GM21367 (cell line): ENCODE measurements around the gene ARHGEF37.

Experiments
- ATAC-seq: cut with Tn5 transposase; IDR thresholded peaks from one replicate; pipeline ENCODE4 v1.9.1; 2021; ENCODE audit not compliant: unreplicated experiment

The ARHGEF37 gene

DNA sequence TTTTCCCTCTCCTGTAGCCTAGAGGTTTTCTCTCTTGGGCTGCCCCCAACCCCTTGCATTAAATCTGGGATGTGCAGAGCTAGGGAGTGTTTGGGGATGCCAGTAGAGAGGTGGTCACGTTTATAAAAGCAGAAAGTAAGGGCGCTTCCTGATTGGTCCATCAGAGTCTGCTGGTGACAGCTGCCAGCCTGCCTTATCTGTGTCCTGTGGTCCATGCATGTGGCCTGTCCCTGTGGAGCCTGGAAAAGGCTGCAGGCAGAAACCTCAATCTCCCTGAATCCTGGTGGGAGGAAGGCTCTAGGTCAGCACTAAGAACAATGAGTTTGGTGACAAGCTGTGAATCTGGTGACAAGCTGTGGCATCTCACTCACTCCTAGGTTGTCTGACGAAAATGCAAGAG is 42.2 kb downstream of the ARHGEF37 start:
- no peak for ATAC-seq

DNA sequence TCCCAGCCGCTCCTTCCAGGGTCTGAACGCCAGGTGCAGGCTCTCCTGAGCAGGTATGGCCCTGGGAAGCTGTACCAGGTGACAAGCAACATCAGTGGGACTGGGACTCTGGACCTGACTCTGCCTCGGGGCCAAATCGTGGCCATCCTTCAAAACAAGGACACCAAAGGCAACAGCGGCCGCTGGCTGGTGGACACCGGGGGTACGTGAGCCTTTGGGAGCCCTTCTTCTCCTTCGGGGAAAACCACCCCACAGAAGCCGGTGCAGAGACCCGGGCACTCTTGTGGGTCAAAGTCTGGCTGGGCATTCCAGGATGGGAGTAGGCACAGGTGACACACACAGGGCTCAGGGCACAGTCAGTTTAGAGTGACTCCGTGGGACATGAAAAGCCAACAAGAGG is 45.8 kb downstream of the ARHGEF37 start:
- ATAC-seq = no peak

DNA sequence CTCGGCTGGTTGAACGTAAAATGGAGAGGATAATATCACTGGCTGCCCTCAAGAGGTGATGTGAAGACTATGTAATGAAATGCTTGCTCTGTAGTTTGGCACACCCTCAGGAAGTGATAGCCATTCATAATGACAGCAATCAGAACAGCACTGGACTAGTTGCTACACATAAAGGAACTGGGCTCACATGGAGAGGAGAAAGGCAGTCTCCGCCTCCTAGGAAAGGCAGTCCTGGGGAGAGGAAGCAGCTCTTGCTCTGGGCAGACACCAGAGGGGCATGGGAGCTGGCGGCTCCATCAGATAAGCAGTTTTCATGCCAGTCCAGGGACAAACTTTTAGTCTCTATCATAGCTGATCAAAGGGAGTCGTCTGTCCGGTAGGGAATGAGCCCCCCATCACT is 46.9 kb downstream of the ARHGEF37 start:
- ATAC-seq = no peak

DNA sequence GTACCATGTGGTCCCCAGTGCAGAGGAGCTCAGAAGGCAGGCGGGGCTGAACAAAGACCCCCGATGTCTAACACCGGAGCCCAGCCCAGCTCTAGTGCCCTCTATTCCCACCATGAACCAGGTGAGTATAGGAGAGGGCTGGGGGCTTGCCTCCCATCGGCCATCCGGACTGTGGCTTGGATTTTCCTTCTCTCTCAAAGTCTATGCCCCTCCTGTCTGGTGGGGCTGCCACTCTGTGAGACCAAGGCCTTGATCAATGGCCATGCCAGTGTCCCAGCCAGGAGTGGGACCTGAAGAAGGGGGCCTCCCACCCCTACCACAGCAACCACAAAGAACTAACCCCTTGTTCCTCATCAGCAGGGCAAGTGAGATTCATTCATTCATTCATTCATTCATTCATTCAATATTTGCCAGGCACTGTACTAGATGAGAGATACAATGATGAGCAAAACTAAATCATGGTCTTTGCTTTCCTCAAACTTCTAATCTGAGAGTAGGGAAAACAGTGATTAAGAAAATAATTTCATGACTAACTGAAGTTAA is 47.6 kb downstream of the ARHGEF37 start:
- ATAC-seq = no peak

DNA sequence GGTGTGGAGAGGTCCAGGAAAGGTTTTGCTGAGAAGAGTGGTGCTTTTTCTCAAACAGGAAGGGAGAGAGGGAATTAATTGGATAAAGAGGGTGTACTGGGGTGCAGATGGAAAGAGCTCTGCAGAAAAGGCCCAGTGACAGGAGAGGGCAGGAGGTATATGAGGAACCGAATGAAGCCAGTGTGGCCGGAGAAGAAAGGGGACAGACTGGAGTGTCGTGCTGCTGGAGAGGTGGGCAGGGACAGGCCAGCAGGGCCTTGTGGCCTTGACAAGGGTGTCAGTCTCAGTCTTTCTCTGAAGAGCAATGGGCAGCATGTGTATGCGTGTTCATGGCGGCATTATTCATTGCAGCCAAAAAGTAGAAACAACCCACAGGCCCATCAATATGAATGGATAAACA is 48.1 kb downstream of the ARHGEF37 start:
- ATAC-seq = no peak

DNA sequence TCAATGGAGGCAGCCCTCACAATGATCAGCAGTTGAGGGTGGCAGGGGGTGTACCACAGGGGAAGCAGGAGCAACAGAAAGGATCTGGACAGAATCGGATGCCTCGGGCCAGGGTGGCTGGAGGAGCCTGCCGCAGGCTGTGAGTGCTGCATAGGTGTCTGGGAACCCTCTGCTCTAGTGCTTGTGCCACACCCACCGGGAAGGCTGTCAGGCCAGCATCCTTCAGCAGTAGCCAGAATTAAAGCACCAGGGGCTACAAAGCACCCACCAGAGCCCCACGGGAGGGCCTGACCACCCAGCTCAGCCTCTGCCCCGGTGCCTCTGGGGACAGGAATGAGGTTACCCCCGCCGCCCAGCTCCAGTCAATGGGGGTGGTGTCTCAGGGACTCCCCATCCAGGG is 49.0 kb downstream of the ARHGEF37 start:
- no peak for ATAC-seq

DNA sequence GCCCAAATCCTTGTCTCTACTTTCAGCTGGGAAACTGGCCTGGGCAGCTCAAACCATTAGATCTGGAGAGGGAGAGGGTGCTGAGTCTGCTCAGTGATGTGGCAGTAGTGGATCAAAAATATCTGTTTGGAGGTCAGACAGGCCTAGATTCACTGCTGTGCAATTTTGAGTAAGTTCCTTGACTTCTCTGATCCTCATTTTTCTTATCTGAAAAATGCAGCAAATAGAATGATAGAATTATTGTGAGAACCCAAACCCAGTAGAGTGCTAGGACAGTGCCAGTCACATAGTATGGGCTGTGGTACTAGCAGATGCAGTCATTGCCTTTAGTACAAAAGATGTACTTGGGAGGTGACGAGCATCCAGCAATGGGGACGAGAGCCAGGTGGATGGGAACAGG is 50.2 kb downstream of the ARHGEF37 start:
- ATAC-seq = no peak

DNA sequence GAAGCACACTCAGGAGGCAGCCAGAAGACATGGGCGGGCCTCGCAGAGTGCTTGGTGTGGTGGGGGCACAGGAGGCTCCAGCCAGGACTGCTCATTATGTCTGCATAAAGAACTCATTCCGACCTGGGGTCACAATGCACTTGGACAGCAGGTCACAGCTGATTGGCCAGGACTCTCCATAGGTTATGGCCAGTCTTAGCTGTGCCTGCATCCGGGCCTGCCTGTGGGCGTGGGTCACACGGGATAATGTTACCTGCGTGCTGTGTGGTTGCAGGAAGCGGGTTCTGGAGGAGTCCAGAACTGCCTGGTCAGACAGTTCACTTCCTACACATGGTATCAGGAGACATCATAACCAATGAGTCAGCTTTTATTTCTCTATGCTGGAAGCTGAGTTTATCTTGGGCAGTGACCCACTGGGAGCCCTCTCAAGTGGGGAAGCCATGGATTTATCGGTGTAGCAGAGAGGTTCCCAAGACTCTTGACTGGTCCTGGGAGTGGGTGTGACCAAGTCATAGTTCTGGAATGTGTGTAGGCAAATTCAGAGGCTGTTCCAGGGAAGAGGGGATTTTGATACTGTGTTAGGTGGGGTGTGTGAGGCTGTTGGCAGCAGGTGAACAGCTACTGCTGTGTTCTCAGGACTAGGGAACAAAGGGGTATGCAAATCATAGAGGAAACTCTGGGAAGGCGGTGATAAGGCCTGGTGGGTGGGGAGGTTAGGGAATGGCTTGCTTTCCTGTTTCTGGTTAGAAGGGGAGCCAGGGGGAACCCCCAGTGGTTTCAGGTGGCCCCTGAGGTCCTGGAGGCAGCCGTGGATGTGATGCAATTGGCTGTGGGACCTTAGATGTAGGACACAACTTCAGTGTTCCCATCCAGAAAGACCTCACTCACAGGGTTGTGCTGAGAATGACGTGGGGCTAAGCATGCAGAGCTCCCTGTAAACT is 51.3 kb downstream of the ARHGEF37 start:
- no peak for ATAC-seq

DNA sequence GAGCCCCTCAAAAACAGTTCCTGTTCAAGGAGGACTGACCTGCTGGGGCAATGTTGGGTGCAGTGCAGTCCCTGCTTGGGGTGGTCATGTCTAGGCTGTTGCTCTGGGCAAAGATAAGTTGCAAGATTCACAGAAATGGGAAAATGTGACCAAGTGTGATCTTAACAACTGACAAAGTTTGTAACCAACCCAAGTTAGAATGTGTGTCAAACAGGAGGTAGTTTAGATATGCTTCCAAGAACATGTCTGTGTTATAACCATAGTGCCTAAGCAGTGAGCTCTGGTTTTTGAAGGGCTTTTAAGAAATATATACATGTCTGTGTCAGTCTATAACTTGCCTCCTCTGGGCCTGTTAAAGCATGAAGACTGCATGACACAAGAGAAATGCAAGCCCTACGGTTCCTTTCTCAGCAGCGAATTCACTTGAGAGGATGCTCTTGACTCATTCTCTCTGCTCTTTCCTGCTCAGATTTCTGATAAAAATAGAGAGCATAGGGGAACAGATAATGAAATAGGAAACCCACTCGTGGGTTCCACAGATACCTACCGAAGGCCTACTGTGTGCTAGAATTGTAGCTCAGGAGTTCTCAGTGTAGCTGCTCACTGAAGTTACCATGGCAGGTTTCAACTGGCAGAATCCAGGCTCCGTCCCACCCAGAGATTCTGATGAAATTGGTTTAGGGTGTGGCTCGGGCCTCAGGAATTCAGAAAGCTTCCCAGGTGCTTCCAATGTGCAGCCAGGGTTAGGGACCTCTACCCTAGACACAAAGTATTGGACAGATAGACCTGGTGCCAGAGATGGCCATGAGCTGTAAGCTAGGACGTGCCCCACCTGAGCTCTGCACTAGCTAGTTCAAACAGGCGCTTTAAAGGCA is 52.4 kb downstream of the ARHGEF37 start:
- ATAC-seq = no peak

DNA sequence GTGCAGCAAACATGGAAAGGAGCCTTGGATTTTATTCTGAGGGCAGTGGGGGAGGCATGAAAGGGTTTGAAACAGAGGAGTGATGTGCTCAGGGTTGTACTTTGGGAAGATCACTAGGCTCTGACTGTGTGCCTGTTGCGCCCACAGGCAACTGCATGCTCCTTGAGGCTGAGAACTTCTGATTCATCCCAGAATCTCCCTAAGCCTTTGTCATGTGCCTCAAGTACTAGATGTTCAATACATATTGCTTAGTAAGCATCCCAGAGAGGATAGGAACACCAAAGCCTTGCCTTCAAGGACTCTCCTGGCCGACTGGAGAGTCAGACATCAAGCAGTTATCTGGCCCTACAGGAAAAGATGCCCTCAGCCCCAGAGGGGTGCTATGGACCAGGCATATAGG is 54.1 kb downstream of the ARHGEF37 start:
- ATAC-seq = no peak

DNA sequence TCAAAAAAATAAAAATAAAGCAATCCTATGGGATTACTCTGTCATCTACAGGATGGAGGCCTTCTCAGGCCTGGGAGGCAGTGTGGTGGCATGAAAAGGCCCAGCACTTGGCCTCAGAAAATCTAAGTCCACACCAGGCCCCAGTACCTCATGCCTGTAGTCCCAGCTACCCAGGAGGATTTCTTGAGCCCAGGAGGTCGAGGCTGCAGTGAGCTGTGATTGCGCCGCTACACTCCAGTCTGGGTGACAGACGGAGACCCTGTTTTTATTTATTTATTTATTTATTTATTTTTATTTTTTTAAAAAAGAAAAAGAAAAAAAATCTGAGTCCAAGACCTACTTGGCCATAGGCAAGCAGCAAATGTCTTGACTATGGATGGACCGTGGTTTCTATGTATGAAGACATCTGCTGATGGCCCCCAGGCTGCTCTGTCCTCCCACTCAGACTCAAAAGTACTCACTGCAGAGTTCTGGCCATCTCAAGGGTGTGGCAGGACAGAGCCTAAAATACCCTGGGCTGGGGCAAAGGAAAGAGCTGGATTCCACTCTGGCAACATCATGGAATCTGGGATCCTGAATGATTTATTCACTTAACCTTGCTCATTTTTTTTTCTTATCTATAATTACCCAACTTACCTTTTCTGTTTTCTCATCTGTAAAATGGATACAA is 55.0 kb downstream of the ARHGEF37 start:
- ATAC-seq = no peak

DNA sequence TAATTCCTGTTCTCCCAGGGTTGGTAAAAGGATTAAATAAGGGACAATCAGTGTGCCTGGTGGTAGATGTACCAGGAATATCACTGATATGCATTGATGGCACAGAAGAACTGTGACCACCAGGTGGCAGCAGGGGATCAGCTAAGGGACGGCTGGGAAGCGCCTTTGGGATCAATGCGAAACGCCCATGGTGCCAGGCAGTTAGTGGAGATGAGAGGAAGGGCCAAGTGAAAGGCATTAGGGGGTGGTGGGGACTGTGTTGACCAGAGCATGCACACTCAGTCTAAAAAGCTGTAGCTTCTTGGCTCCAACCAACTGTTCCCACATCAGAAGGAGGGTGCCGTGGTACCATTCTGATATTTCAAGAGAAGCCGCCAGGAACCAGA is 55.6 kb downstream of the ARHGEF37 start:
- no peak for ATAC-seq

DNA sequence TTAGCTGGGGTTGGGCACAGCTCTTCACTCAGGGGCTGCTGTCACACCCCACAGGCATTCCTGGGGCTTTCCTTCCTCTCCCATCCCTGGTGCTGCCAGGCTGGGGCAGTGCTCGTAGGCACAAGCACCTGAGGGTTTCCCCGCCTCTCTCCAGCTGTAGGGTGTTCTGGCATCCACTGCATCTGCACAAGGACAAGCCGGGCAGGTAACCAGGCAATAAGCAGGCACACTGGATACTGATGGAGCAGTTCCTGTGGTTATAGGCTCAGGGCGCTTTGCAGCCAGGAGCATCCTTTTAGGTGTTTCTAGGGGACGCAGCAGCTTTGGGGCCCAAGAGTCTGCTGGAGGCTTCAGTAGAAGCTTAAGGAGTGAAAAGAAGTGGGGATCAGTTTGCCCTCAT is 56.8 kb downstream of the ARHGEF37 start:
- ATAC-seq = no peak

DNA sequence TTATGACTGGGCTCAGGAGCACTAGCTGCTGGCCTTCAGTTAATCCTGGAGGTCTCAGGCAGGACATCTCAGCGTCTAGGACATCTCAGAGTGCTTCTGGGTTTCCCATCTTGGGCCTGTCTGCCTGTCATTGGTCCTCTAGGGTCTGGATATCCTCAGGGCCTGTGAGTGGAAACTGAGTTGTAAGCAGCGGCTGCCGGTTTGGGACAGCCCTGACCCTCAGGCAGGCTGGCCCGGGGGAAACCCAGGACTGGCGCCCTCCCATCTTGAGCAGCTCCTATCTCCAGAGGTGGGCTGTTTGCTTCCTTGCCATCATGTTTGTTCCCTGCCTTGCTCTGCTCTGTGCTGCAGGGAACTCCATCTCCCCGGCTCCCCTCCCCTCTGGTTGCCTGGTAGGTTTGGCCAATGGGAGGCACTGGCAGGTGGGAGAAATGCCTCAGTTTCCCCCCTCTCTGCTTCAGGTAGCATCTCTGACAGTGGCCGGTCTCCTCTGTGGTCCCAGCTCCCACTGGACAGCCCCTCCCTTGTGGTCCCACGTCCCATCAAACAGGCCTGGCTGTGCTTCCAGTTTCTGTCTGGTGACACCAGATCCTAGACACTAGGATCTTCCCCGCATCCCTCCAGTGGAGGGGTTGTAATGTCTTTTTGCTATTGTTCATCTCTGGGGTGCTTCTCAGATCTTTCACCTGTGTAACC is 57.4 kb downstream of the ARHGEF37 start:
- no peak for ATAC-seq

DNA sequence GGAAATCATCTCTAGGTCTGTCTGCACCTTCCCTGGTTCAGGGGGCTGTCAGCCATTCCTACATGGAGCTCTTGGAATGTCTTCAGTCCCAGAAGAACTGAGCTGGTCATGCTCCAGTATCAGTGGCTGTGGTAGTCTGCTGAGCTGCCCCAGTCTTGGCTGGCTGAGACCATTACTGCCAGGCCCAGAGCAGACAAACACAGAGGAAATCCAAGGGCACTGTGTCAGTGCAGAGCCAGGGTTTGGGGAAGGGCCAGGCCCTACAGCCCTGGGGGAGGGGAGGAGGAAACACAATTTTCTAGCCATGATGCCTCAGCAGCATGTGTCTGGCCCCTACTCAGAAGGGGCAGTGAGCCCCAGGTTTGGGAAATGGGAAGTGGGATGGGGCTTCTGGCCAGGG is 58.4 kb downstream of the ARHGEF37 start:
- ATAC-seq = no peak

DNA sequence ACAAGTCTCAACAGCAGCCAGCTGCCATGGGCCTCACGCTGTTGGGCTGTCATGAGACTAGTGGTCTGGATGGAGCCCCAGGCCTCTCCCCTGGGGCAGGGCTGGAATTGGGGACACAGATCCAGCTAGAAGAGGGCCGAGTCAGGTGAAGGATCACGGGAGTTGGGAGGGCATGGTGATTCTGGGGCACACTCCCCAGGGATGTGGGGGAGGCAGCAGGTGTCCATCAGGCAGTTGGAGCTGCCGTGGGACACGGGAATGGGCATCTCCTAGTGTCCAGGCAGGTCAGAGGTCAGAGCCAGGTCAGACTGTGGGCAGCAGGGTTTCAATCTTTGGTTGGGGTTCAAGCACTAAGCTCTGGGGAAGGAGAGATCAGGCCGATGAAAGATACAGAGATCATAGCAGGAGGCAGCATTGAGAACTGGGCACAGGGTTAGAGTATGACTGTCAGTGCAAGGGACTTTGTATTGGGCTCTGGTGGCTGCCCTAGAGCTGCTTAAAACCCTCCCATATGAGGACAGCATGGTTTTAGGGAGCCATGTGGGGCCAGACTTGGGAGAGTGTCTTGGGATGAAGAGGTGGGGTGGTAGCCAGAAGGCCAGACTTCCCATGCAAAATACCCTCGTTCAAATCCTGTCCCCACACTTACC is 59.2 kb downstream of the ARHGEF37 start:
- ATAC-seq = no peak

DNA sequence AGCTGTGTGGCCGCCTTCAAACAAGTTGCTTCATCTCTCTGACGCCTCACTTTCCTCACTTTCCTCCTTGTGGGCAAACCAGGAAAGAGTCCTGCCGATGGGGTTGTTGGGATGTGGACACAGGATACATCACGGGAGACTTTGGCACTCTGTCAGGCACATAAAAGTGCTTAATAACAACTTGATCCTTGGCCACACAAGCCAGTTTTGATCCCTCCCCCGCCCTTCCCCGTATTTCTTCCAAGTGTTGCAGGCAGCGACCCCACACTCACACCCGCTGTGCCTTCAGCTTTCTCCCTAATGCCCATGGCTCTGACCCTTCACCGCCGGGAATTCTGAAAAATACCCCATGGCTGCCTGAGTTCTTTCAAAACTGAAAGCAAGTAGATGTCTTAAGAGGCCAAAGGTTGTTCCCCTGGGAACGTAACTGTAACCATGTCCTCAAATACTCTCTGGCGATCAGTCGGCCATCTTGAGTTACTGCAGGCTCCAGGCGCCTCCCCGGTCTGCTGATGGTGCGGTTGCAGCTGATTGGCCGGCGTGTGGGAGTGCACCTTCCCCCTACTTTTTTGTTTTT is 59.8 kb downstream of the ARHGEF37 start:
- ATAC-seq = no peak

DNA sequence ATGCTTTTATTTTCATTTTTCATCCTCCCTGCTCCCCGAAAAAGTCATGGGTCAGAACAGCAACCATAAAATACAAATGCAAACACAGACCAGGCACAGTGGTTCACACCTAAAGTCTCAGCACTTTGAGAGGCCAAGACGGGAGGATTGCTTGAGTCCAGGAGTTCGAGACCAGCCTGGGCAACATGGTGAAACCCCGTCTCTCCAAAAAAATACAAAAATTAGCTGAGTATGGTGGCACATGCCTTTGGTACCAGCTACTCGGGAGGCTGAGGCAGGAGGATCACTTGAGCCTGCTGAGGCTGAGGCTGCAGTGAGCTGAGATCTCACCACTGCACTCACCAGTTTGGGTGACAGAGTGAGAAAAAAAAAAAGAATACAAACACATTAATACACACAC is 60.3 kb downstream of the ARHGEF37 start:
- ATAC-seq = no peak

DNA sequence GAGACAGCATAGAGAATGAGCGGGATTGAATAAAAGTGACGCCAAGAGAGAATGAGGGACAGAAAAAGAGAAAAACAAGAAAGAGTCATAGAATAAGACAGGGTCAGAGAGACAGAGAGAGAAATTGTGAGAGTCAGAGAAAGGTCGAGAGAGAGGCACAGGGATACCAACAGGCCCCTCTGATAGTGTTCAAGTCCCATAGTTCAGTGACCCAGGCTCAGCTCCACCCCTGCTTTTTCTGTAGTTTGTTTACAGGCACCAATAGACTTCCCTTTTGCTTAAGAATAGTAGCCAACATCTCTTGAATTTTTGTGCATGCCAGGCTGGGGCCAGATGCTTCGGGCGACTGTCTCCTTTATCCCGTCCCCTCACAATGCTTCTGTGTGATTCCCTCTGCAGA is 62.5 kb downstream of the ARHGEF37 start:
- no peak for ATAC-seq

DNA sequence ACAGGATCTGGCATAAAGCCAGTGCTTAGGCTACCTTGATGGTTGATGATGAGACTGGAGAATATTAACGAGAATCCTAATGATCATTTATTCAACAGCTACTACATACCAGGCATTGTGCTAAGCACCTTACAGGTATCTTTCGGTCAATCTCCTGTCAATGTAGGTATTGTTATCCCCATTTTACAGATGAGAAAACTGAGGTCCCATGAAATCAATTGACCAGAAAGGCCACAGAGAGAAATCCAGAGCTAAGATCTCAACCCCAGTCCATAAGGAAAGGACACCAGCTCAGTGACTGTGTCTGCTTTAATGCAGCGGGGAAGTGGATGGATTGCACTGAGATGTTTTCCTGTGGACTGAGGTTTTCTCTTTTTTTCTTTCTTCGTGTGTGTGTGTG is 63.3 kb downstream of the ARHGEF37 start:
- ATAC-seq = no peak
